EH (cell line): Measurements from ENCODE around the gene CSMD2.
A peak's percentile ranks its signal among the peaks of the same experiment; 100 is the strongest.

Experiments
- DNase-seq: peaks from one replicate; pipeline ENCODE4 v3.0.0-alpha.2; 2015; ENCODE audit warnings: low read depth

CSMD2 gene

GRCh38 chr1:33960188-33960895 is 204.7 kb downstream of the CSMD2 start:
- no peak for DNase-seq

GRCh38 chr1:33957854-33958253 is 207.2 kb downstream of the CSMD2 start:
- no peak for DNase-seq

DNA sequence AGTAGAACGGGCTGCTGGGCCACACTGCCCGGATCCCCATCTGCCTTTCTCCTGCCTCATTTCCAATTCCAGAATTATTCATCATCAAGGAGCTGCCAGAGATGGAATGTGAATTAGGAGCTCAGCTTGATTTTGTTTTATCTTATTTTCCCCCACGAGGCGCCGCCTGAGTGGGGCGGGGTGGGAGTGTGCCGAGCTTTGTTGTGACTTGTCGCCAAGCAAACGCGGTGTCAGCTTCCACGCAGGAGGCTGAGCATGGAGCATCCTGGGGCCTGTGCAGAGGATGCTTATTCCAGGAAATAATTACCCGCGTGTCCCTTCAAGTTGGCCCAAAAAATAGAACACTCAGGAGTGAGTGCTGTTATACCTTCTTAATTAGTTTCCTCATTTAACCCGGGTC is 209.9 kb downstream of the CSMD2 start:
- no peak for DNase-seq

DNA sequence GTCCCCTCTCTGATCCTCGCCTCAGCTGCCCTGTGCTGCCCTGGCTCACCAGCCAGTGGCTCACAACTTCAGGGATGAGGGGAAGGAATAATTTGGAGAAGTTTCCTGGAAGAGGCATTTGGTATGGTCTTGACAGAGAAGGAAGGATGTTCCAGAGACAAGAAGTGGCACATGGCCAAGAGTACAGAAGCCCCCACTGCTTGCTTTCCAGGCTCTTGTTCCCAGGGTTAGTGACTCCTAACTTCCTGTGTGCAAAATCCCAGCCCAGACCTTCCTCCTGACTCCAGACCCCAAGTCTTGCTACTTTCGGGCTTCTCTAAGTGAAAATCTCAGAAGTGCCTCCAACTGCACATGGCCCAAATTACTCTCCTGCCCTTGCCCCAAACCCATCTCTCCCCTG is 215.5 kb downstream of the CSMD2 start:
- DNase-seq, result no peak

GRCh38 chr1:33948291-33948690 is 216.7 kb downstream of the CSMD2 start:
- DNase-seq, result no peak

DNA sequence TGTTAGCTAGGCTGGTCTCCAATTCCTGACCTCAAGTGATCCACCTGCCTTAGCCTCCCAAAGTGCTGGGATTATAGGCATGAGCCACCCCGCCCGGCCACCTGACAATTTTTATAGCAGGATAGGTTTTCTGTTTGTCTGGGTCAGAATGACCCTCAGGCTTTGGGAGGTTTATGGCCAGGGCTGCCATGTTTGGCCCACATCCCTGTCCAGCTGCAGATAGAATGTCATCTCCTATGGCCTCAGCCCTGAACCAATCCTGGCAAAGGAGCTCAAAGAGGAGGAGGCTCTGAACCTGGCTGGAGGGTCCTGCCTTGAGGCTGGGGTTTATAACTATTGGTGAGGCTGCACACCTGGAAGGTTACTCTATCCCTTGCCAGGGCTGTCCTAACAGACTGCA is 218.2 kb downstream of the CSMD2 start:
- DNase-seq, result no peak

GRCh38 chr1:33944846-33945245 is 220.2 kb downstream of the CSMD2 start:
- DNase-seq, result no peak

DNA sequence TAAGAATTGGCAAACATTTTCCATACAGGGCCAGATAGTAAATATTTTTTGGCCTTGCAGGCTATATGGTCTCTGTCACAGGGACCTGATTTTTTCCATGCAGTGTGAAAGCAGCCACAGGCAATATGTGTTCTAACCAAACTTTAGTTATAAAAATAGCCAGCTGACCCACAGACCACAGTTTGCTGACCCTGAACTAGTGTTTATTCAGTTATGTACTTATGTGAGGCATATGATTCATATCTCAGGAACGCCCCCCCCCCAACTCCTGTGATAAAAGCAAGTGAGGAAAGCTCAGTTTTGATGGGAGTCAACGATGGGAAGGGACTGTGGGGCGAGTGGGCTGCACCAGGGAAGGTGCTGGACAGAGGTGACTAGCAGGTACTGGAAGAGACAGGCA is 221.1 kb downstream of the CSMD2 start:
- peak; percentile 91 for DNase-seq

DNA sequence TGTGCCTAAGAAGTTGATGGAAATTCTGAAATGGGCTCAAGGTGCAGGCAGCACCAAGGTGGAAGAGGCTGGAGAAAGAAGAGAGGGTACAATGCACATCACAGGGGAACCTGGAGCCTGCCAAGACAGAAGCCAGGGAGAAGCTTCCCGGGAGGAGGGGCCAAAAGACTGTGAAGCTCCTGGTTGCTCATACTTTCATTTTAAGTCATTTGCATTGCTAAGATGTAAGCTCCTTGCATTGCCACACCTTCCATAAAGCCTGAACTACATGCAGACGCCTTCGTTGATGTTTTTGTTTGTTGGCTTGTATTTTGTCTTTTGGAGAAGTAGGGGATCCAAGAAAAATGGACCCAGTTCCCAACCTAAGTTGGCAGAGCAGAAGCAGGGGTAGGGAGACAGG is 232.2 kb downstream of the CSMD2 start:
- no peak for DNase-seq

- DNase-seq, result no peak
Observed at GRCh38 chr1:33931111-33931475, 233.9 kb downstream of the CSMD2 start.

- DNase-seq, result no peak
Observed at GRCh38 chr1:33930346-33931110, 234.5 kb downstream of the CSMD2 start.

DNA sequence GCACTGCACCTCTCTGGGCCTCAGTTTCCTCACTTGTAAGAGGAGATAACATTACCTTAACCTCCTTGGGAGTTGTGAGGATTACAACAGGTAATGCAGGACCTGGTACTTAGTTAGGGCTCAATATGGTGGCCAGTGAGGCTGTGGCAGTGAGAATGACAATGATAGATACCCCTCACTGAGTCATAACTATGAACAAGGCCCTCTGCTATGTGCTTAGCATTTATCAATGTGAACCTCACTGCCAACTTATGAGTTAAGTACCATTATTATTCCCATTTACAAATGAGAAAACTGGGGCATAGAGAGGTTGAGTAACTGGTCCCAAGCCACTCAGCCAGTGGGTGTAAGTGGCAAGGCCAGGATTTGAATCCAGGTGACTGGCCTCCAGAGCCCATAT is 236.8 kb downstream of the CSMD2 start:
- peak; percentile 12 for DNase-seq

DNA sequence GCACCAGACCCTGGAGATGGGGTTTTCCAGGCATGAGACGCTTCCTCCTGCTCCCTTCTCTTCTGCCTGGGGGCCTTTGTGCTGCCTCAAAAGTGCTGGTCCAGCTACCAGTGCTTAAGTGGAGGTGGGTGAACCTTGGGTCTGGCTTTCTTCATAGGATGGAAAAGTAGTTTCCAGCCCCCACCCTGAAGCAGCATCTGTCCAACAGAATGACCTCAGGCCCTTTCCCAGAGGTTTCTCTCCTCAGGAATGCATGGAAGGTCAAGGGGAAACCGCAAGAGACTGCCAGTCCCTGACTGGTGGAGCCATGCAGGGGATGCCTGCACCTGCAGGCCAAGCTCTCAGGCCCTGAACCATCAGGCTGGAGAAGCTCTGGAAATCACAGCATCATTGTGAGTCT is 237.3 kb downstream of the CSMD2 start:
- DNase-seq, result peak; percentile 47

GRCh38 chr1:33925586-33925985 is 239.4 kb downstream of the CSMD2 start:
- DNase-seq, result no peak

GRCh38 chr1:33921281-33921680 is 243.7 kb downstream of the CSMD2 start:
- no peak for DNase-seq

DNA sequence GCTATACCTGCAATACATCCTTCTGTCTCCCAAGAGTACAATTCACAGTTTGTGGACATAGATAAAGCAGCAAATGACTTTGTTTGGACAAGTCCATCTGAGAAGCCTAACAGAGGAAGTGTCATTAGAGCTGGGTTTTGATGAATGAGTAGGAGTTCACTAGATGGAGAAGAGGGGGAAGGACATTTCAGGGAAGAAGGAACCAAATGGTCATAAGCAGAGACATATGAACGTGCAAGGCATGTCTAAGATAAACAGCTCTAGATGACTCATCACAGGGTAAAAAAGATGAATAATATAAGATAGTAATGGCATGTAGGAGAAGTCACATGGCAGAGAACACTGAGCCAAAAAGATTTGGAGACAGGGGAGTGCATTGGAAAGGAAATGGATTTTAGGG is 246.7 kb downstream of the CSMD2 start:
- peak; percentile 83 for DNase-seq

GRCh38 chr1:33916786-33917185 is 248.2 kb downstream of the CSMD2 start:
- DNase-seq, result no peak

DNA sequence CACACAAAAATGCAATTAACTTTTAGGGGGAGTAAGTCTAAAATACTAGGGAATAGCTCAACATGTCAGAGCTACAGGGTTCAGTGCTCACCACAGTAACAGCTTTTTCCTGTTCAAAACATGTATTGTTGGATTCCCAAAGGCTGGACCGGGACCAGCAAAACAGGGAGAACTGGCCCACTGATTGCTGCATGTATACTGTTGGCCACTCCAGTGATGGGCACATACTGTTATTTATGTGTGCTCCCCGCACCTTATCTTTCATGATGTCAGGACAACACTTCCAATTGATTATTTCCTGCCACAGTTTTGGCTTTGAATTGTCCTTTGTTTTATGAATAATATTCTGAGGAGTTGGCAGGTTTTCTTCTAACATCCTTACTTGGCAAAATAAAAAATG is 250.5 kb downstream of the CSMD2 start:
- no peak for DNase-seq

GRCh38 chr1:33908324-33908956 is 256.6 kb downstream of the CSMD2 start:
- DNase-seq, result no peak

GRCh38 chr1:33906156-33906555 is 258.9 kb downstream of the CSMD2 start:
- no peak for DNase-seq

DNA sequence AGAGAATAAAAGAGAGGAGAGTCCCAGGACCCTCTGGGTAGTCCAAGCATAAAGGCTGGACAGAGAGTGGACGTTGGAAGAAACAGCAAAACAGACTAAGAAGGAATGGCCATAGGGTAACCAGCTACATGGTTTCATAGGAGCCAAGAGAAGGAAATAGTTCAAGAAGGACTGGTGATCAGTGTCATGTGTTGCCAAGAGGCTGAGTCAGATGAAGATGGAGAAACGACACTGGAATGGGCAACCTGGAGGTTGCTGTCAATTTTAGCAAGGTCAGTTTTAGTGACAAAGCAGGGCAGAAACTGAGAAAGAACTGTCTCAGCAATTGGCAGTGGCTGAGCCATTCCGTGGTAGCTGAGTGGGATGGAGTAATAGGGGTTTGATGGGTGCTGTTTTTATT is 259.8 kb downstream of the CSMD2 start:
- no peak for DNase-seq

- peak; percentile 55 for DNase-seq
Observed at GRCh38 chr1:33903210-33903589, 261.8 kb downstream of the CSMD2 start.

DNA sequence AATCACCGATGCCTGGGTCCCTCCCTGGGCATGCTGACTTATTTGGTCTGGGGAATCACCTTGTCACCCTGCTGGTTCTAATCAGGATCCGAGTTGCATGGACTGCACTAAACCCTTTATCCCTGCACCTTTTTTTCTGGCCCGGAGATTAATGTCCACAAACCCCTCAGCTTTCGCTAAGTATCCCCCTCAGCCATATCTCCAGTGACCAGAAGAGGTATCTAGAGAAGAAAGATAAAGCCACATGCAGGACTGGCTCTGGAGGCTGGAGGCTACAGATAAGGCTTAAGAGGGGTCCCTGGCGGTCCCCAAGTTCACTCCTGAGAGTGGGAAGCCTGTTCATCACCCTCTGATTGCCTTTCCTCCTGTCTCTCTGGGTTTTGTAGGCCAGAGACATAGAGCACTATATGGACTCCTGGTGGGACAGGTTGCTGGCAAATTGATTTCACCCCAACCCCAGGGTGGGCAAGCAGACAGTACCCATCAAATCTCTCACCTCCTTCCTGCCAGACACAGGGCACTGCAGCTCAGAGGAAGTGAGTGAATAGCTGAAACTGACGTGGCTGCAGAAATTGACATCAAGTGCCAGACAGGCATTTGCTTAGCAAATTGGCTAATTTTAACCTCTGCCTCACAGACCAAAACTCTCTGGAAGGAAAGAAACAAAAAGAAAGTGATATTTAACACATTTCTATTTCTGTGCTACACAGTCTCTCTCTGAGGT is 262.4 kb downstream of the CSMD2 start:
- DNase-seq, result peak; percentile 54
